ENCODE results near the gene MPND. TPM values are rescaled to one million over a fixed set of nuclear protein-coding genes. Genes with fewer than 3 reads are reported as not detected.

The MPND gene
- total and polyA plus RNA-seq, 2 of the 13 experiments (the other 11 are each of a cell fraction or from before 2014, with no cell fraction given): 10.8 to 15.8 TPM

- TF ChIP-seq HOMEZ (CRISPR knock-in tag; IDR thresholded peaks at IDR 0.05; ENCODE audit: low read depth) (peak; percentile 73; the same call in 1 of the 2 replicates), ZNF629 (CRISPR knock-in tag; conservative IDR thresholded peaks at IDR 0.05) (peak; percentile 42; the same call in 1 of the 2 replicates), ZNF138 (CRISPR knock-in tag; IDR thresholded peaks at IDR 0.05; ENCODE audit: low read depth) (no peak), CCAR2 (optimal IDR thresholded peaks at IDR 0.05; ENCODE audit: low read depth, low read length) (no peak), NAIF1 (CRISPR knock-in tag; IDR thresholded peaks at IDR 0.05; ENCODE audit: borderline replicate concordance) (no peak), SALL1 (CRISPR knock-in tag; IDR thresholded peaks at IDR 0.05) (peak; percentile 97), ETS1 (CRISPR knock-in tag; IDR thresholded peaks at IDR 0.05) (peak; percentile 68; the same call in 1 of the 2 replicates), ZBTB20 (CRISPR knock-in tag; IDR thresholded peaks at IDR 0.05; ENCODE audit: borderline replicate concordance, low read depth) (peak; percentile 95; the same call in 1 of the 2 replicates), ZFP37 (CRISPR knock-in tag; IDR thresholded peaks at IDR 0.05; ENCODE audit: borderline replicate concordance) (peak; percentile 92), E2F5 (CRISPR knock-in tag; conservative IDR thresholded peaks at IDR 0.05) (no peak), KLF12 (CRISPR knock-in tag; IDR thresholded peaks at IDR 0.05; ENCODE audit: borderline replicate concordance) (no peak; the same call in 1 of the 2 replicates), SAFB2 (CRISPR knock-in tag; IDR thresholded peaks at IDR 0.05; ENCODE audit: borderline replicate concordance, low read depth) (peak; percentile 78; the same call in 1 of the 2 replicates), ZNF800 (CRISPR knock-in tag; IDR thresholded peaks at IDR 0.05) (peak; percentile 75; the same call in 1 of the 2 replicates), AGO1 (IDR thresholded peaks at IDR 0.05; ENCODE audit: low read depth, low read length, poor library complexity, severe bottlenecking) (no peak), CENPT (CRISPR knock-in tag; IDR thresholded peaks at IDR 0.05; ENCODE audit: low read depth) (no peak), ASH2L (IDR thresholded peaks at IDR 0.05; ENCODE audit: insufficient read length, low read depth, low read length) (peak; percentile 40), TFDP2 (CRISPR knock-in tag; IDR thresholded peaks at IDR 0.05) (peak; percentile 89), HHEX (CRISPR knock-in tag; IDR thresholded peaks at IDR 0.05) (no peak), ZNF224 (CRISPR knock-in tag; IDR thresholded peaks at IDR 0.05) (no peak), SOX5 (CRISPR knock-in tag; IDR thresholded peaks at IDR 0.05; ENCODE audit: borderline replicate concordance) (peak; percentile 82), ZNF790 (CRISPR knock-in tag; IDR thresholded peaks at IDR 0.05; ENCODE audit: borderline replicate concordance) (no peak)
Observed at GRCh38 chr19:4310247-4311121, 32.9 kb upstream of the MPND start (continued).

All from HepG2 (cell line).